OCI-LY1 (cell line): ENCODE data around the gene EFCAB10.
"Not testable (repeated sequence)": the region's sequence is repeated elsewhere in the genome, so short reads cannot be mapped to it uniquely, and the experiment has no call there.

Source experiments
- H2AFZ ChIP-seq: fragments of 200-600 bp; sonication (generic), shearing (Covaris generic); 2 replicates; pipeline ENCODE4 v1.6.0; 2014; ENCODE audit warnings: antibody characterized with exemption, mild to moderate bottlenecking, low read length
- H3F3A ChIP-seq: fragments of 200-600 bp; sonication (generic), shearing (Covaris generic); 2 replicates; pipeline ENCODE4 v1.6.0; 2014; ENCODE audit warnings: mild to moderate bottlenecking, antibody characterized with exemption, low read length, moderate library complexity; ENCODE audit not compliant: insufficient read depth
- H3K27ac ChIP-seq: fragments of 200-600 bp; sonication (generic); 2 replicates; pipeline ENCODE4 v1.5.1; 2014; ENCODE audit warnings: low read length, mixed run types, mild to moderate bottlenecking, low read depth; ENCODE audit not compliant: poor library complexity, severe bottlenecking
- H3K27me3 ChIP-seq: fragments of 200-600 bp; sonication (generic); 2 replicates; pipeline ENCODE4 v1.6.0; 2014; ENCODE audit warnings: antibody characterized with exemption, mild to moderate bottlenecking, low read length, moderate library complexity; ENCODE audit not compliant: insufficient read depth
- H3K36me3 ChIP-seq: fragments of 200-600 bp; sonication (generic); 2 replicates; pipeline ENCODE4 v1.6.1; 2014; ENCODE audit warnings: mild to moderate bottlenecking, antibody characterized with exemption, low read length, moderate library complexity, mixed read lengths; ENCODE audit not compliant: insufficient read depth
- H3K4me1 ChIP-seq: fragments of 200-600 bp; sonication (generic); 2 replicates; pipeline ENCODE4 v1.5.1; 2014; ENCODE audit warnings: mild to moderate bottlenecking, low read length, moderate library complexity; ENCODE audit not compliant: insufficient read depth, severe bottlenecking
- H3K4me2 ChIP-seq: fragments of 200-600 bp; sonication (generic), shearing (Covaris generic); 2 replicates; pipeline ENCODE4 v1.6.1; 2014; ENCODE audit warnings: low read length
- H3K4me3 ChIP-seq: fragments of 200-600 bp; sonication (generic); 2 replicates; pipeline ENCODE4 v1.5.1; 2014; ENCODE audit warnings: low read length, low read depth, mild to moderate bottlenecking, mixed read lengths; ENCODE audit not compliant: poor library complexity, severe bottlenecking
- H3K79me2 ChIP-seq: fragments of 200-600 bp; shearing (Covaris generic); 2 replicates; pipeline ENCODE4 v1.6.1; 2016; ENCODE audit warnings: mixed run types, low read length, mixed read lengths; ENCODE audit not compliant: insufficient read depth
- H3K9ac ChIP-seq: fragments of 200-600 bp; sonication (generic), shearing (Covaris generic); 2 replicates; pipeline ENCODE4 v1.6.1; 2014; ENCODE audit warnings: mild to moderate bottlenecking, low read length, mixed read lengths
- H3K9me2 ChIP-seq: fragments of 200-600 bp; sonication (generic), shearing (Covaris generic); 2 replicates; pipeline ENCODE4 v1.6.1; 2014; ENCODE audit warnings: low read depth, mild to moderate bottlenecking, low read length, mixed read lengths
- H3K9me3 ChIP-seq: fragments of 200-600 bp; shearing (Covaris generic); 2 replicates; pipeline ENCODE4 v1.6.1; 2014; ENCODE audit warnings: low read length, mixed read lengths
- H4K20me1 ChIP-seq: fragments of 200-600 bp; sonication (generic), shearing (Covaris generic); 2 replicates; pipeline ENCODE4 v1.6.0; 2016; ENCODE audit warnings: mild to moderate bottlenecking, low read length; ENCODE audit not compliant: insufficient read depth
- CTCF ChIP-seq: fragments of 200-600 bp; sonication (generic), shearing (Covaris generic); IDR thresholded peaks from 2 replicates; pipeline ENCODE4 v1.5.1; 2017; ENCODE audit warnings: mild to moderate bottlenecking, antibody characterized with exemption, low read length, moderate library complexity, mixed read lengths
- EZH2 ChIP-seq: fragments of 200-600 bp; sonication (generic), shearing (Covaris generic); IDR thresholded peaks from 2 replicates; pipeline ENCODE4 v1.8.0; 2017; ENCODE audit warnings: borderline replicate concordance, mixed run types, mild to moderate bottlenecking, antibody characterized with exemption, low read length, moderate library complexity, mixed read lengths

The EFCAB10 gene

DNA sequence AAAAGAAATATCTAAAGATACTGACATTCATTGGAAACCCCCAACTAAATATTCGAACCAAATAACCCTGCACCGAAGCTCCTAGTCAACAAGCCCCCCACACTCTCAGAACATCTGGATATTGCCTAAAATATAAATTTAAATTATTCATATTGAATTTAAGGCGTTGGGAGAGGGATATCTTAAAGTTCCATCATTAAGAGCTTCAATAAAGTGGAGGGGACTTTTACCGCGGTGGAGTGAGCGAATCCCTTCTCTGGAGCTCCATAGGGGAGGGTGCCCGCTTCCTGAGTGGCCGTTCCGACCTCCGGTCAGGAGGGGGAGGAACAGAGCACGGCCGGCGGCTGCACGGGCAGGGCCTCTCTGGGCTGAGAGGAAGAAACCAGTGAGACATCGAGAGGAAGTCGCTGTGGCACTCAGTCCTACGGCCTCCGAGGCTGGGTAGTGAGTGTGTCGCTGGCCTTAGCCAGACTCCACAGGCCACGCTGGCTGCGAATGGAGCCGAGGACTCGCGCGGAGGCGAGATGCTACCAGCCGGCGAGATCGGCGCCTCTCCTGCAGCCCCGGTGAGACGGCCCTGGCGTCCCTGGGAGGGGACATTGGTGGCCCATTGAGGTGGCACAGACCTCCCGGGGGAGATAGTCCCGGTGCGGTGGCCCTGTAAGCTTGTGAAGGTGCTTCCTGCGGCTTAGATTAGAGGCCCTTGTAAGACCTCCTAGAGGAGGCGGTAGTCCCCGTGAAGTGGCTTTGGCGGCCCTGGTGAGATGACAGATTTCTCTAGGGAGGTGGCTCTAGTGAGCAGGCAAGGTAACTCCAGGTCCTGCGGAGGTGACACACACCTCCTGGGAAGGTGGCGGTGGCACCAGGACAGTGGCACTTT, 49.3 kb downstream of the EFCAB10 start, which contains the start of gene RINT1:
TSS of gene RINT1 (plus strand) at position 410 of the 880 bp plus-strand sequence. CDS start at position 525, 115 bp downstream.
- peaks cover 28% of the 10 kb centered on the region for H3K4me1 ChIP-seq
- H2AFZ ChIP-seq = peak within 1 kb of the TSS; percentile 38
- peak; percentile 94 for TF ChIP-seq CTCF
- no peak for TF ChIP-seq EZH2
- no peaks in the 10 kb centered on the region for H3K9me2 ChIP-seq
- H3K27ac ChIP-seq = peak within 1 kb of the TSS; percentile 56
- H3K9ac ChIP-seq = peak within 1 kb of the TSS; percentile 76
- peaks cover 16% of the 10 kb centered on the region for H3K36me3 ChIP-seq
- H3F3A ChIP-seq = no peaks in the 10 kb centered on the region
- peak within 1 kb of the TSS; percentile 71 for H3K4me2 ChIP-seq
- H3K79me2 ChIP-seq = peaks cover 14% of the 10 kb centered on the region
- peak within 1 kb of the TSS; percentile 72 for H3K4me3 ChIP-seq
- no peaks in the 10 kb centered on the region for H3K27me3 ChIP-seq
- H3K9me3 ChIP-seq = no peaks in the 10 kb centered on the region
- H4K20me1 ChIP-seq = no peaks in the 10 kb centered on the region

GRCh38 chr7:105530546-105530945, 50.7 kb downstream of the EFCAB10 start:
- Histone ChIP-seq H2AFZ (no peak overlapping the region), H3K9me3 (no peaks in the 10 kb centered on the region), H3K36me3 (peaks cover 2% of the 10 kb centered on the region; the same call in 1 of the 2 replicates), H3K4me2 (no peak overlapping the region), H3K9me2 (no peaks in the 10 kb centered on the region), H3K4me1 (peaks cover 28% of the 10 kb centered on the region), H3K27ac (no peak overlapping the region), H3K79me2 (peaks cover 14% of the 10 kb centered on the region), H3K27me3 (no peaks in the 10 kb centered on the region), H3F3A (no peaks in the 10 kb centered on the region), H4K20me1 (no peaks in the 10 kb centered on the region), H3K4me3 (no peak overlapping the region), H3K9ac (no peak overlapping the region)
- no peak for TF ChIP-seq EZH2
- no peak for TF ChIP-seq CTCF

DNA sequence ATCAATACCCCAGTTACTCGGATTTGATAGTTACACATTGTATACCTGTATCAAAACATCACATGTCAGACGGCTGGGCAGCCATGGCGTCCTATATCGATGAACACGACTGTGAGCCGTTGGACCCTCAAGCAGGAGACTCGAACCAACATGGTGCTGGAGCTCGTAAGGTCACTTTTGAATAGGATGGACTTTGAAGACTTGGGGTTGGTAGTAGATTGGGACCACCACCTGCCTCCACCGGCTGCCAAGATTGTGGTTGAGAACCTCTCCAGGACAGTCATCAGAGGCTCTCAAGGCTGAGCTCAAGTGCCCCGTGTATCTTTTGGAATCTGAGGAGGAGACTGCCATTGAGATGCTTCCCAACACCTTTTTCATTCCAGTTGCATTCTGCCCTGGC, 51.2 kb downstream of the EFCAB10 start:
- no peak for TF ChIP-seq CTCF
- no peak for TF ChIP-seq EZH2
- no peak overlapping the region for H3K4me2 ChIP-seq
- no peaks in the 10 kb centered on the region for H3K27me3 ChIP-seq
- peaks cover 14% of the 10 kb centered on the region for H3K79me2 ChIP-seq
- H3K9me3 ChIP-seq = no peaks in the 10 kb centered on the region
- H3K4me1 ChIP-seq = peaks cover 28% of the 10 kb centered on the region
- H3F3A ChIP-seq = no peaks in the 10 kb centered on the region
- H2AFZ ChIP-seq = no peak overlapping the region
- H3K36me3 ChIP-seq = no peaks in the 10 kb centered on the region
- no peak overlapping the region for H3K27ac ChIP-seq
- no peak overlapping the region for H3K9ac ChIP-seq
- no peak overlapping the region for H3K4me3 ChIP-seq
- H4K20me1 ChIP-seq = no peaks in the 10 kb centered on the region
- H3K9me2 ChIP-seq = no peaks in the 10 kb centered on the region

GRCh38 chr7:105527737-105528136, 53.6 kb downstream of the EFCAB10 start:
- not testable (repeated sequence) for H3K4me2 ChIP-seq, H3K79me2 ChIP-seq, H2AFZ ChIP-seq, H3K9me3 ChIP-seq, H3F3A ChIP-seq, H3K9ac ChIP-seq, H3K27ac ChIP-seq, H3K27me3 ChIP-seq, H4K20me1 ChIP-seq, H3K36me3 ChIP-seq, H3K4me3 ChIP-seq, H3K9me2 ChIP-seq
- peaks cover 15% of the 10 kb centered on the region for H3K4me1 ChIP-seq
